GM21390 (cell line): ENCODE data around the gene DMXL2.
"Not testable (repeated sequence)": the region's sequence is repeated elsewhere in the genome, so short reads cannot be mapped to it uniquely, and the experiment has no call there.

Experiments used
- ATAC-seq: cut with Tn5 transposase; IDR thresholded peaks from one replicate; pipeline ENCODE4 v1.9.1; 2021; ENCODE audit not compliant: unreplicated experiment

DMXL2 gene

DNA sequence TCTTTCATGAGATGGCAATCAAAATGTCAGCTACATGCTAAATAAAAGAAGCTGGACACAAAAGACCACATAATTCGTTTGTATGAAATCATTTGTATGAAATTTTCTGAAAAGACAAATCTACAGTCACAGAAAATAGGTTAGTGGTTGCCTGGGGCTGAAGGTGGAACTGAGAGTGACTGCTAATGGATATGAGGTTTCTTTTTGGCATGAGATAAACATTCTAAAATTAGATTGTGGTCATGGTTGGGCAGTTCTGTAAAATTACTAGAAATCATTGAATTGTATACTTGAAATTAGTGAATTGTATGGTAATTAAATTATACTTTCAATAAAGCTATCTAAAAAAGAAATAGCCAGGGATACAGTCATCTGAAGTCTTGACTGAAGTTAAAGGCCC is 2.7 kb upstream of the DMXL2 start:
- no peak for ATAC-seq

DNA sequence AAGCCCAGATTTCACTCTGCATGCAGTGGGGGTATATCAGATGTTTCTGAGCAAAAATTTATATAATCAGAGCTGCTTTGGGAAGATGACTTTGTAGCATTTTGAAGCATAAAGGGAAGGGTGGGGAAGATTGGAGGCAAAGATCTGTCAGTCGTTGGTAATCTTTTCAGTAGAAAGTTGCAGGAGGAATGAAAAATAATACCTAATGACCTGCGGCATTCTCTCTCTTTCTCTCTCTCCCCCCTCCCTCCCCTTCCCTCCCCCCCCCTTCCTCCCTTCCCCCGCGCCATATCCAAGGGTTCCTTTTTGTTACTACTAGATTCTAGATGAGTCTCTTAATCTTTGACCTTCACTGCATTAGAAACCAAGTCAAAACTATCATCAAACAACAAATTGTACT is 1.5 kb upstream of the DMXL2 start:
- ATAC-seq = no peak

DNA sequence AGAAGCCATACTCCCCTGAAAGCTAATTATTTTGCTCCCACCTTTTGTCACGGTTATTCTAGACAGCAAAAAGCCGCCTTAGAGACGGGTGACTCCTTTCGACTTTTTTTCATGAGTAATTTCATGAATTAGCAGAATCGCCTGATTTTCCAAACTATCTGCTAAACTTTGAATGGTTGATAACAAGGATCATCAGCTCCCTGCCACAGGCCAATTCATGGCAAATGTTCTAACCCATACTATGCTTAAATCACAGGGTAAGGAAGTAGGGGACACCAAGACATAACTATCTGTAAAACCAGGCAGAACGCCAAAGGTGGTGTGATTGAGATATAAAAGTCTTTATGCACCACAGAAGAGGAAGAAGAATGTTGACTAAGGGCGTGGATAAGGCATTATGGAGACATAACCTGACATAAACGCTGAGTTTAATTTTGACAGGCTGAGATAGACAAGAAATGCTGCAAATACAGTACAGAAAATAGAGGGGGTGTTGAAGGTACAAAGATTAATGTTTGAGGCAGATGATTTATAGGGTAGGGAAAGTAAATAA is 891 bp upstream of the DMXL2 start:
- no peak for ATAC-seq

DNA sequence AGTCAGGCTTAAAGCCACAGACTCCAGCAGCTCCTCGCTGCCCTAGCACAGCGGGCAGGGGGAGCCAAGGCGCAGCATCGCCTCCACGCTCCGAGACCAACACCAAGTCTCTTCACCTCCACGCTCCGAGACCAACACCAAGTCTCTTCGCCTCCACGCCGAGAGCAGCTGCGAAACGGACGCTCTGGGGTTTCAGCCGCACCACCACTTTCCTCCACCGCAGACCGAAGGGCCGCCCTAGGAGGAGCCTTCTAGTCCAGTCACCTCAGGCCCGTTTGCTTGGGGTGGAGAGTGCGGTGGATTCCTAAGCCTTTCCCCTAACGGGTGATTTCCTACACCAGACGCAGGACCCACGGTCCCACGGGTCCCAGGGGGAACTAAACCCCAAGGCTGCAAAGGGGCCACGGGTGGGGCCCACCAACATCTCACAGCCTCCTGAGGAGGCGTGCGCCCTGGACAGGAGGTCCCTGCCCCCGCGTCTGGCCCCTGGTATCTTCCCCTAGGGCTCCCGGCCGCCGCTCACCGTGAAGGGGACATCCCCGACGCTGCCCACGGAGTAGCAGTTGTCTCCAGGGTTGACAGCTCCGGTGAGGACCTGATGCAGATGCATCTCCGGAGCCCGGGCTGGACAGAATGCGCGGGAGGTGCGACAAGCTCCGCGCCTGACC is 501 bp downstream of the DMXL2 start:
- peak; percentile 39 for ATAC-seq

DNA sequence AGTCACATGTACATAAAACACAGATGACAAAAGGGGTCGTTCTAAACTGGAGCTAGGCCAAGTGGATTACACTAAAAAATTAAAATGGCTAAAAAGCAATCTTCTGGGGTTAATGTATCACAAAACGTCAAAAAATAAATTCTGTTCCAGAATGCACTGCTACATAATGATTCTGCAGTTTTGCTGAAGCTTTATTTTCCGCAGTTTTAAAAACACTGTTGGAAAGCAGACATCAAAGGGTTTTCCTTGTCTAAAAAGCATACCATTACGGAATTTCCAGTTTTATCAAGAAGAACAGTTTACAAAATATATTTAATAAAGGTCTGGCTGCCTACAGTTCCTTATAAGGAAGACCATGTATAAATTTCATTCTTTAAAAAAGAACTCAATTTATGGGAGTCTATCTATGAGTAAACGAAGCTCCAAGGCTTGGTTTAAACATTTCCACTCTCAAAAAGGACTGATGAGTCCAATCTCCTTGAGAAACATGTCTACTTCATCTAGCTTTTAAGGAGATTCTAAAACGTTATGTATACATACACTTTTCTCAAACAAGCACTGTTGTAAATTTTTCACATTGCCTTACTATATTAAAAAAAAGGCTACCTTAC is 1.3 kb downstream of the DMXL2 start:
- ATAC-seq = no peak

DNA sequence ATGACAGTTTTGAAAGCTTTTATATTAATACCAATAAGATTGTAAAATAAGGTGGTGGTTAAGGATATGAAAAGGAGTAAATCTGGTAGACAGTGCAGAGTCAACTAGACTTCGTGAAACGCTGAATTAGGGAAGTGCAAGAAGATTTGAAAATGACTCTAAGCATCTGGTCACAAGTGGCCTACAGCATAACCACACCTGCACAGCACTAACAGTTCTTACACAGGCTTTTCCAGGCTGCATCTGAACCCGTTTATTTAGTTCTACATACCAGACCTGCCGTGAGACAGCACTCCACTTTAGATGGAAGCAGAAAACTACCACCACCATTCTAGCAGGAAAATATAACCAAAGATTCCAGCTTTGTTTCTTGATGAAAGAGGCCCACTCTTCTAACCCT is 1.9 kb downstream of the DMXL2 start:
- ATAC-seq = peak; percentile 47

DNA sequence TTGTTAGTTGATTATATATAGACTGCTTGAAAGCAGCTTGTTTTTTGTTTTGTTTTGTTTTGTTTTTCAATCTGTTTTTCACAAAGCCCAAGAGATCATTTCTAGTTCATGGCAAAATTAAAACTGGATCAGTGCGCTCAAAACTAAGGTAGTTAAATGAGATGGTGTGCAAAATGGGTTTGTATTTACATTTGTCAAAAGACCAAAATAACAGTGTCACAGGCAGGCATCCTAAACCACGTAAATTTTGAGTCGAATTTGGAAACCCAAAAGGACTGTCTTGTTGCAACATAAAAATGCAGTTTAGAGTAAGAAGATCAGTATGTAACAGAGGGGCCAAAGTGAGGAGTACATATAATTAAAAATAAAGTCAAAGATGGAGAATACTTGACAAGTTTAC is 2.4 kb downstream of the DMXL2 start:
- no peak for ATAC-seq

DNA sequence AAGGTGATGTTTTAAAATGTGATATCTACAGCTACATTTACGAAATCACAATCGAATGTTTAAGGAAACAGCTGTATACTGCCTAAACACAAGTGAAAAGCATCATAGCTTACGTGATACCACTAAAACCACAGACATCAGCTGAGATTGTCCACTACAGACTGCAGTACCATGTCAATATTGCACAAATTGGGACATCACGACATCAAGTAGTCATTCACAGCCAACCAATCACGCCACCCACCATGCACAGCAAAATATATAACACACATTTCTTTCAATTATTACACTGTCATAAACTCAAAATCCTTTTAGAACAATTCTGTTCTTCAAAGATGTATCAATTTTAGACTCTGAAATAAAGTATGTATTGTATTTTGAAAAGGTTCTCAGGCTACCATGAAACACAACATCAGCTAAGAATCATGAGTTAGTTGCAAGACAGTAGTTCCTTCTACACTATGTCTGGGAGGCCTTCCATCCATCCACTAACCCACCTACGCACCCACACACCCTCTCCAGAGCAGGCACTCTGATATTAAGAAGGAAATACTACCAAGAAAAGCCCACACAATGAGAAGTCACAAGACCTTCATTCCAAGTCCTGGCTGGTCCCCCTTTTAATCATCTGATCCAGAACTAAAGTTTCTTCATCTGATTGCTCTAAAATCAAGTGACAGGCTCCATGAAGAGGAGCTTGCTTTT is 3.1 kb downstream of the DMXL2 start:
- ATAC-seq = no peak

DNA sequence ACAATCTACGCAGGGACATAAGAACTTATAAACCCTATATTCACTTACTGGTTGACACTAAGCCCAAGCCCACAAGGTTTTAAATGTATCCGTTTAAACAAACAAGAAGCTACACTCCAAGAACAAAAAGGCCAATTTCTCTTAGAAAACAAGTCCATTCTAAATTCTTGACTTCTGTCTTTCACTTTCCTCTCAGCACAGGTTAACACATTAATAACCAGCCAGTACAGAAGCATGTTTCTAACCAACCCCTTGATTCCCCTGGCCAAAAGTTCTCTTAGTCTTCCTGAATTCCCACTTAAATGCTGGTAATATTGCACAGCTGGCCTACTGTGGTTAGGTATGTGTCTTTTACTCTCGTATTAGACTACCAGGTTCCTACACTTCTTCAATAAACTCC is 4.7 kb downstream of the DMXL2 start:
- ATAC-seq = no peak

DNA sequence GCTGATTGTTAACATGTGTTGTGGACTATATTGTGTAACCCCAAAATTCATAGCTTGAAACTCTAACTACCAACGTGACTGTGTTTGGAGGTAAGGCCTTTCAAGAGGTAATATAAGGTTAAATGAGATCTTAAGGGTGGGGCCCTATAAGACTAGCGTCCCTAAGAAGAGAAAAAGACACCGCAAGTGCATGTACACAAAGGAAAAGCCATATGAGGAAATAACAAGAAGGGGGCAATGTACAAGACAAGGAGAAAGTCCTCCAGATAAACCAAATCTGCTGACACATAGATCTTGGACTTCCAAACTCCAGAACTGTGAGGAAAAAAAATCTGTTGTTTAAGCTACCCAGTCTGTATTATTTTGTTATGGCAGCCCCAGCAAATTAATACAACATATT is 8.6 kb downstream of the DMXL2 start:
- ATAC-seq = no peak

DNA sequence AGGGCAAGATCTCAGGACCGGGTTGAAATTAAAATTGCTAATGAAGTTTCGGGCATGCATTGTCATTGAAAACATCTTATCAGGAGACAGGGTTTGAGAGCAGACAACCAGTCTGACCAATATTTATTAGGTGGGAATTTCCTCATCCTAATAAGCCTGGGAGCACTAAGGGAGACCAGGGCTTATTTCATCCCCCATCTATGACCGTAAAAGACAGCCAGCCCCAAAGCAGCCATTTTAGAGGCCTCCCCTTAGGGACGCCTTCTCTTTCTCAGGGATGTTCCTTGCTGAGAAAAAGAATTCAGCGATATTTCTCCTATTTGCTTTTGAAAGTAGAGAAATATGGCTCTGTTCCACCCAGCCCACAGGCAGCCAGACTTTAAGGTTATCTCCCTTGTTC is 9.9 kb downstream of the DMXL2 start:
- not testable (repeated sequence) for ATAC-seq

DNA sequence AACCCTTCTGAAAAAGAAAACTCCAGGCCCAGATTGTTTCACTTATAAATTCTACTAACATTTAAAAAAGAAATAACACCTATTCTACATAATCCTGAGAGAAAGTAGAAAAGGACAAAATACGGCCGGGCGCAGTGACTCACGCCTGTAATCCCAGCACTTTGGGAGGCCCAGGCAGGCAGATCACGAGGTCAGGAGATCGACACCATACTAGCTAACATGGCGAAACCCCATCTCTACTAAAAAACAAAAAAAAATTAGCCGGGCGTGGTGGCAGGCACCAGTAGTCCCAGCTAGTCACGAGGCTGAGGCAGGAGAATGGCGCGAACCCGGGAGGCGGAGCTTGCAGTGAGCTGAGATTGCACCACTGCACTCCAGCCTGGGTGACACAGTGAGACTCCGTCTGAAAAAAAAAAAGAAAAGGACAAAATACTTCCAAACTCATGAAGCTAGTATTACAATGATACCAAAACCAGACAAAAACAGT is 19.1 kb downstream of the DMXL2 start:
- ATAC-seq = not testable (repeated sequence)

DNA sequence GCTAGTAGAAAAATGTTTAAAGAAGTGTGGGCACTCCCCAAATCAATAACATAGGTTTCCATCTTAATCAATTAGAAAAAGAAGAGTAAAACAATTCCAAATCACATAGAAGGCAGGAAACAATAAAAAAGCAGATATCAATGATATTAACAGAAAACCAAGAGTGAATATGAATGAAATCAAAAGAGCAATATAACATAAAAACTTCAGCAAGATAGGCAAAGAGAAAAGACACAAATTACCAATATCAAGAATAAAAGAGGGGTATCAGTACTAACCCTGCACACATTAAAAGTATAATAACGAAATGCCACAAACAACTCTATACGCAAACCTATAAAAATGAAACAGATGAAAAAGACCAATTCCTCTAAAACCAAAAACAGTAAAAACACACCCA is 19.6 kb downstream of the DMXL2 start:
- no peak for ATAC-seq

DNA sequence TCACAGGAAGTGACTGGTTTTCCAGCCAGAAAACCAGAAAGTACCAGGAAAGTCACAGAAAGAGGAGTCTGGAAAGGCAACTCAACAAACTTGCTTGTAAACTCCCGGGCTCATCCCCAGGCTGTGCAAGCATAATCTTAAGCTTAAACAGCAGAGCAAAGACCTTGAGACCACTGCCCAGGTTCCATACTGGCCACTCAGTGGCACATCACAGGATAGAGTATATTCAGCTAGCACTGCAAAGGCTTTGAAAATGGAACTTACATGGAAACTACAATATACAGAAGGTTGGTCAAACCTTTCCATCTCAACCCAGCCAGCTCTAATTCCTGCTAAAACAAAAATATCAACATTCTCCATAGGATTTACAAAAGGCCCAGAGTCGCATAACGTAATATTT is 20.1 kb downstream of the DMXL2 start:
- ATAC-seq = no peak

DNA sequence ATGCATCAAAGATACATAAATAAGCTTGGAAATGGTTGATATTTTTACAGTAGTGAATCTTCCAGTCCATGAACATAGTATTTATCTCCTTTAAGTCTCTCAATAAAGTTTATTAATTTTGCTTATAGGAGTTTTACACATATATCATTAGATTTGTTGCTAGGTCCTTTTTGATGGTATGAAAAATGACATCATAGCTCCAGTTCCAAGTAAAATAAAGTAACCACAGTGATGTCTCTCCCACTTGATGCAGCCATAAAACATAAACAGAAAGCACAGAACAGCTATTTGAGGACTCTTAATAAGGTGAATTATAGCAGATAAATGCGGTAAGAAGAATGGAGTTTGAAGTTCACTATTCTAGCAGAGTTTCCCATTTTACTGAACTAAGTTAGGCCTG is 20.8 kb downstream of the DMXL2 start:
- no peak for ATAC-seq

DNA sequence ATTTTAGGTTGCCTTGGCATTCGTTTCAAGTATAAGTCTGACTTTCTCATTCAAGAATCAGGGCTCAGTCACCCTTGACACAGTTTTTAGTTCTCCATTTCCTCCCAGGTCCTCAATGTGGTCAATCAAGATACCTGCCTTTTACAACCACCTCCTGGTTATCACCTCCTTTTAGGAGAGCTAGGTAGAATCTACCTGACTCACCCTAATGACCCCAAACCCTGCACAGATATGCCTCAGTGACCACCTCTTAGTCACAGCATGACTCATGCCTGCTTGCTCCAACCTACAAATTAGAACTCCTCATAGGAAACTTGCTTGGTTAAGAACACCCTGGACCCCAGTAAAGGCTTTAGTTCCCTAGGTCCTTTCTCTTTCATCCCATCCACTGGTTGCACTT is 22.5 kb downstream of the DMXL2 start:
- ATAC-seq = peak; percentile 90

DNA sequence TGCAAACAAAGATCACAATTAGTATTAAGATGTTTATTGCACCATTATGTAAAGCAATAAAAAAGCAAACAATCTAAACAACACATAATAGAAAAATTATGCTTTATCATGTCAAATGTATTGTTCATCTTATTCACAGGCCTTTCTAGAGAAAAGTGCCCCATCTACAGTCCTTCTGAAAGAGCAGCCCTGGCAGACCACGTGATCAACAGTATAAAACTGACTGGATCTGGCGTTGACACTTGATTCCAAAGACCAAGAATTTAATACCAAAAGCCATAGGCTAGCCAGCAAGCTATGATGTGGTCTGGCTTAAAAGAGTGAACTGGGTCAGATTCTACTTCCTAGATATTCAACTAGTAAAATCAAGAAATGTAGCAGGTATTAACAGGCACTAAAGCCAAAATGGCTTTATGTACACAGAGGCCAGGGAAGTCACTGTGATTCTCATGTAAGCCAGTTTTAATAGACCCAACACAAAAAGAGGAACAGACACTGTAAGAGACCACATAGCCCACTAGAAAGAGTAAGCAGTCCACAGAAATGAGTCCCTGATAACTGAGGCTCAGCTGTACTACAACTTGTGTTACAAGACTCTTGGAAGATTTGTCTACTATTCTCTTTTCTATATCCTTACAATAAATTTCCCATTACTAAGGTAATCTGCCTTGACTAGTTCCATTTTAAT is 32.5 kb downstream of the DMXL2 start:
- no peak for ATAC-seq

DNA sequence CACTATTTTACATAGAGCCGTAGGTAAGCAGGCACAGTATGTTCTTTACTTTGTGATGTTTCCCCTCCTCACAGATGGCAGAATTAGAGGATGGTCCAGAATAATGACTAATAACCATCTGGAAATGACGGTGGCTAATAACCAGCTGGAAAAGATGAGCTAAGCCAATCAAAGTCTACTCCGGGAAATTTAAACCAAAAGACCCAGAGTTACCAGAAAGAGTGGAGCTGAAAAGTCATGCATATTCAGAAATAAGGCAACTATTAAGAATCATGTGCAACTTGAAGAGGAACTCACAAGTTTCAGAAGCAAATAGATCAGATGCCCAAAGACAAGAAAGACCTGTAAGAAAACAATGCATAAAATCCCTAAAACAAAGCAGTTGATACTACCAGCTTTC is 33.6 kb downstream of the DMXL2 start:
- ATAC-seq = no peak

DNA sequence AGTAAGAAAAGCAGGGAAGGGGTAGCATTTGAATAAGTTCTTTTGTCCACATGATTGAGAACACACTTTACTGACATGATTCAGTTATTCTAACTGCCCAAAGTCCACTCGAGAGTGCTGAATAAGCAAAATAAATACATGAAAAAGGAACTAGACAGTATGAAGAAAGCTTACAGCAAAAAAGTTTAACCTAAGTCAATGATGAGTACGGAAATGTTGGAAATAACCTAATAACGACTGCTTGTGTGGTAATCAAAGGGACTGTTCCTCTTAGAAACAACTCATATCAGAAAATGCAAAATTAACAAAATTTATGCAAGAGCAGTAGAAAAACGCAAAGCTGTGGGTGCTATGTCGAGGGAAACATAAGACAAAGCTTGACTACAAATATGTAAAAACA is 36.6 kb downstream of the DMXL2 start:
- no peak for ATAC-seq

DNA sequence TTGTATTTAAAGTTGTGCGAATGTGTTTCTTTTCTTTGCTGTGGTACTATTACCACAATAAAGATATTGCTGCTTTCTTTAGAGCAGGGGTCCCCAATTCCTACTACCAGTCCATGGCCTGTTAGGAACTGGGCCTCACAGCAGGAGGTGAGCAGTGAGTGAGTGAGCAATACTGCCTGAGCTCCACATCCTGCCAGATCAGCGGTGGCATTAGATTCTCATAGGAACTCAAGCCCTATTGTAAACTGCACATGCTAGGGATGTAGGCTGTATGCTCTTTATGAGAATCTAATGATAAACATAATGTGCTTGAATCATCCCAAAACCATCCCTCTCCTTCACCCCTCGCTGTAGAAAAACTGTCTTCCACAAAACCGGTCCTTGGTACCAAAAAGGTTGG is 41.6 kb downstream of the DMXL2 start:
- ATAC-seq = no peak

DNA sequence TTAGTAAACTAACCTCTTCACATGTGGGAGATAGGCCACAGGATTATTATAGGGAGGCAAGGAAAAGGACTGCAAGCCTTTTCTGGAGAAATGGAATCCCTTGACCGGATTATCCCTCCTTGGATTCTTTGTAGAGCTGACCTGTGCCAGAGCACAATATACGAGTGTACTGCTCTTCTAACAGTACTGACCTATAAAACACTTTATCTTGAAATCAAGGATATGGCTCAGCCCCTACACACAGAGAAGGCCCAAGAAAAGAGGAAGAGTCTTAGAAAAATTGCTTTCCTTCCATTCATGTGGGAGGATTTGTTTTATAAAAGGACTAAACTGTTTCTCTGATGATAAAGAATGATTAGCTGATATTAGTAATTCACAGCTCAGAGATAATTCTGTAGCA is 42.2 kb downstream of the DMXL2 start:
- no peak for ATAC-seq

DNA sequence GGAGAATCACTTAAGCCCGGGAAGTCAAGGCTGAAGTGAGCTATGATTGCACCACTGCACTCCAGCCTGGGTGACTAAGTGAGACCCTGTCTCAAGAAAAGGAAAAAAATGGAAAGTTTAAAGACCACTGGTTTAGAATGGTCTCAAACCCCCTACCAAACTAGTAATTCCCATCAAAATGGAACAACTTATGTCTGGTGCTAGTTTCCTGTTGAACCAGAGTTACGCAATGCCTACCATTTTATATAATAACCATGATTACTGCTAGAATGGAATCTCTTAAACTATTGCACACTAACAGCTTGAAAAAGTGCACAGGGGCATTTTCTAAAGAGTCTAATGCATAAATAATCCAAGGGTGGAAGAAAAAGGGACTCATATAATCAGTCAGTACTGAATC is 43.6 kb downstream of the DMXL2 start:
- ATAC-seq = no peak
